AG04450 (cell line): ENCODE data around the gene INCA1. TPM values are rescaled to one million over a fixed set of nuclear protein-coding genes. Genes with fewer than 3 reads are reported as not detected.

Experiments
- CTCF ChIA-PET: fragments of 300-600, 350-600 bp; formaldehyde crosslinking; extraction: SDS; loops from one replicate; lab custom pipeline; 2022; ENCODE audit warnings: antibody characterized with exemption, inconsistent platforms; lab: Charles Lee
- POLR2A ChIA-PET: fragments of 350-600 bp; formaldehyde crosslinking; extraction: SDS; loops from one replicate; lab custom pipeline; 2021; ENCODE audit warnings: antibody characterized with exemption, inconsistent platforms; lab: Yijun Ruan, JAX
- DNase-seq: peaks from one replicate; pipeline ENCODE4 v3.0.0-alpha.2; 2011; ENCODE audit warnings: low read depth, low spot score
- H3K27ac ChIP-seq: one replicate; pipeline ENCODE4 v1.5.1; 2012; ENCODE audit warnings: low read depth, low read length, control low read depth
- H3K27me3 ChIP-seq: one replicate; pipeline ENCODE4 v1.6.0; 2012; ENCODE audit warnings: low read length; ENCODE audit not compliant: control insufficient read depth, insufficient read depth
- H3K4me3 ChIP-seq: 2 replicates; pipeline ENCODE4 v1.5.1; 2011; ENCODE audit warnings: mild to moderate bottlenecking, low read depth, low read length, control low read depth
- H3K9me3 ChIP-seq: 2 replicates; pipeline ENCODE4 v1.5.1; 2012; ENCODE audit warnings: low read length; ENCODE audit not compliant: control insufficient read depth, insufficient read depth
- polyA plus RNA-seq: library from polyadenylated mRNA; depleted of rRNA; stranded (reverse); fragments of >200 nt; gene quantifications from 2 replicates; pipeline ENCODE4 v1.2.3, GENCODE V29; 2011
- TF ChIP-seq, protein P1 (sequence below): IDR thresholded peaks from 2 replicates; pipeline ENCODE4 v1.5.1; 2011; ENCODE audit warnings: low read depth, low read length, control low read depth, inconsistent platforms

The INCA1 gene
- polyA plus RNA-seq, 1 experiment, result 0.29 TPM

DNA sequence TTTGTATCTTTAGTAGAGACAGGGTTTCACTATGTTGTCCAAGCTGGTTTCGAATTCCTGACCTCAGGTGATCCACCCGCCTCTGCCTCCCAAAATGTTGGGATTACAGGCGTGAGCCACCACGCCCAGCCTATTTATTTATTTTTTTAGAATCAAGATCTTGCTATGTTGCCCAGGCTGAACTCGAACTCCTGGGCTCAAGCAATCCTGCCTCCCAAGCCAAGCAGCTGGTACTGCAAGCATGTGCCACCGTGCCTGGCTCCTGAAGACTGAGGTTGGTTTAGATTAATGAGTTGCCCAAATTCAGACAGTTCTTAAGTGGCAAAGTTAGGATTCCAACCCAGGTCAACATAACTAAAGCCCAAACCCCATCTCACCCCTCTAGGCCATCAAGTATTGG, 30.0 kb upstream of the INCA1 start:
- CTCF ChIA-PET, result interaction anchor here (0.6 to 1.5 kb wide), 4 partner anchors 8 to 118 kb away, joined by 3 to 7 read pairs (median 4); partner anchors contain the start of gene CAMTA2
- TF ChIP-seq, protein P1, sequence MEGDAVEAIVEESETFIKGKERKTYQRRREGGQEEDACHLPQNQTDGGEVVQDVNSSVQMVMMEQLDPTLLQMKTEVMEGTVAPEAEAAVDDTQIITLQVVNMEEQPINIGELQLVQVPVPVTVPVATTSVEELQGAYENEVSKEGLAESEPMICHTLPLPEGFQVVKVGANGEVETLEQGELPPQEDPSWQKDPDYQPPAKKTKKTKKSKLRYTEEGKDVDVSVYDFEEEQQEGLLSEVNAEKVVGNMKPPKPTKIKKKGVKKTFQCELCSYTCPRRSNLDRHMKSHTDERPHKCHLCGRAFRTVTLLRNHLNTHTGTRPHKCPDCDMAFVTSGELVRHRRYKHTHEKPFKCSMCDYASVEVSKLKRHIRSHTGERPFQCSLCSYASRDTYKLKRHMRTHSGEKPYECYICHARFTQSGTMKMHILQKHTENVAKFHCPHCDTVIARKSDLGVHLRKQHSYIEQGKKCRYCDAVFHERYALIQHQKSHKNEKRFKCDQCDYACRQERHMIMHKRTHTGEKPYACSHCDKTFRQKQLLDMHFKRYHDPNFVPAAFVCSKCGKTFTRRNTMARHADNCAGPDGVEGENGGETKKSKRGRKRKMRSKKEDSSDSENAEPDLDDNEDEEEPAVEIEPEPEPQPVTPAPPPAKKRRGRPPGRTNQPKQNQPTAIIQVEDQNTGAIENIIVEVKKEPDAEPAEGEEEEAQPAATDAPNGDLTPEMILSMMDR, result no peak
- Histone ChIP-seq H3K27ac (no peak overlapping the region), H3K9me3 (no peaks in the 10 kb centered on the region; the same call in 1 of the 2 replicates), H3K4me3 (no peak overlapping the region), H3K27me3 (no peaks in the 10 kb centered on the region)
- POLR2A ChIA-PET, result no interaction called here
- DNase-seq, result no peak

DNA sequence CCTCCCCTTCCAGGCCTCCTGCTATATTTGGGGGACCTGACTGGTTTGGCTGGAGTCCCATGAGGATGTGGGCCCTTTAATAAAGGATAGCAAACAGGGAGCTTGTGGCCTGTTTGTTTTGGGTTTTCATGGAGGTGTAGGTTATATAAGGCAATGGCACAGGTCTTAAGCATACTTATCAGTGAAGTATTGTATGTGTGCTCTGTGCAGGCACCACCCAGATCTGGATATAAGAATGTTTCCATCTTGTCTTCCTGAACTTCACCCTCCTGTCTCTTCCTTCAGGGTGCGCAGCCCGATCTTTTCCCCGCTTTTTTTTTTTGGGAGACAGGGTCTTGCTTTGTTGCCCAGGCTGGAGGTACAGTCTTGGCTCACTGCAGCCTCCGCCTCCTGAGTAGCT, 27.3 kb upstream of the INCA1 start:
- H3K9me3 ChIP-seq, result no peaks in the 10 kb centered on the region; the same call in 1 of the 2 replicates
- DNase-seq, result no peak
- H3K27ac ChIP-seq, result no peak overlapping the region
- H3K27me3 ChIP-seq, result no peaks in the 10 kb centered on the region
- H3K4me3 ChIP-seq, result no peak overlapping the region
- TF ChIP-seq, protein P1, result no peak
- POLR2A ChIA-PET, result no interaction called here
- CTCF ChIA-PET, result no interaction called here

DNA sequence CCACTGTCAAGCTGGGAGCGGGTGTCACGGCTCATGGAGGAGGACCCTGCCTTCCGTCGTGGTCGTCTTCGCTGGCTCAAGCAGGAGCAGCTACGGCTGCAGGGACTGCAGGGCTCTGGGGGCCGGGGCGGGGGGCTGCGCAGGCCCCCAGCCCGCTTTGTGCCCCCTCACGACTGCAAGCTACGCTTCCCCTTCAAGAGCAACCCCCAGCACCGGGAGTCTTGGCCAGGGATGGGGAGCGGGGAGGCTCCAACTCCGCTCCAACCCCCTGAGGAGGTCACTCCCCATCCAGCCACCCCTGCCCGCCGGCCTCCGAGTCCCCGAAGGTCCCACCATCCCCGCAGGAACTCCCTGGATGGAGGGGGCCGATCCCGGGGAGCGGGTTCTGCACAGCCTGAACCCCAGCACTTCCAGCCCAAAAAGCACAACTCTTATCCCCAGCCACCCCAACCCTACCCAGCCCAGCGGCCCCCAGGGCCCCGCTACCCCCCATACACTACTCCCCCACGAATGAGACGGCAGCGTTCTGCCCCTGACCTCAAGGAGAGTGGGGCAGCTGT, 26.3 kb upstream of the INCA1 start:
- Histone ChIP-seq H3K4me3 (no peak overlapping the region), H3K27me3 (no peaks in the 10 kb centered on the region), H3K9me3 (no peaks in the 10 kb centered on the region; the same call in 1 of the 2 replicates), H3K27ac (no peak overlapping the region)
- ChIA-PET CTCF (no interaction called here), POLR2A (no interaction called here)
- no peak for DNase-seq
- TF ChIP-seq, protein P1, result no peak

DNA sequence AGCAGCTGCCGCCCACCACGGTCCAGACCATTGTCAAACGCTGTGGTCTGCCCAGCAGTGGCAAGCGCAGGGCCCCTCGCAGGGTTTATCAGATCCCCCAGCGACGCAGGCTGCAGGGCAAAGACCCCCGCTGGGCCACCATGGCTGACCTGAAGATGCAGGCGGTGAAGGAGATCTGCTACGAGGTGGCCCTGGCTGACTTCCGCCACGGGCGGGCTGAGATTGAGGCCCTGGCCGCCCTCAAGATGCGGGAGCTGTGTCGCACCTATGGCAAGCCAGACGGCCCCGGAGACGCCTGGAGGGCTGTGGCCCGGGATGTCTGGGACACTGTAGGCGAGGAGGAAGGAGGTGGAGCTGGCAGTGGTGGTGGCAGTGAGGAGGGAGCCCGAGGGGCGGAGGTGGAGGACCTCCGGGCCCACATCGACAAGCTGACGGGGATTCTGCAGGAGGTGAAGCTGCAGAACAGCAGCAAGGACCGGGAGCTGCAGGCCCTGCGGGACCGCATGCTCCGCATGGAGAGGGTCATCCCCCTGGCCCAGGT, 24.9 kb upstream of the INCA1 start:
- no peak overlapping the region for H3K27ac ChIP-seq
- TF ChIP-seq, protein P1, result no peak
- H3K9me3 ChIP-seq, result no peaks in the 10 kb centered on the region; the same call in 1 of the 2 replicates
- no peak overlapping the region for H3K4me3 ChIP-seq
- no peaks in the 10 kb centered on the region for H3K27me3 ChIP-seq
- no peak for DNase-seq
- POLR2A ChIA-PET, result no interaction called here
- CTCF ChIA-PET, result interaction anchor here (0.6 kb wide), 1 partner anchor 8 kb away, joined by 3 read pairs; no protein-coding TSS in a partner anchor

DNA sequence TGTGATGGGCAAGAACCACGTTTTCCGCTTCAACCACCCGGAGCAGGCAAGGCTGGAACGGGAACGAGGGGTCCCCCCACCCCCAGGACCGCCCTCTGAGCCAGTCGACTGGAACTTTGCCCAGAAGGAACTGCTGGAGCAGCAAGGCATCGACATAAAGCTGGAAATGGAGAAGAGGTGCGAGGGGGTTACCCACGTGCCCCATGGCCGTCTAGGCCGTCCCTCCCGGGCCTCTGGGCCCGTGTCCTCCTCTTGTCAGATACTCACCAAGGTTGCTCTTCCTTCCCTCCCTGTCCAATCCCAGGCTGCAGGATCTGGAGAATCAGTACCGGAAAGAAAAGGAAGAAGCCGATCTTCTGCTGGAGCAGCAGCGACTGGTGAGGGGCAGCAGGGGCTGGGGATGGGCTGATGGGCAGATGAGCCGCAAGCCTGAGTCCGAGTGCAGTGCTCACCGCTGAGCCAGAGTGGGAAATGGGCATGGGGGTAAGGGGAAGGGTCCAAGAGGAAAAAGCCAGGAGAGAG, 23.2 kb upstream of the INCA1 start:
- H3K27ac ChIP-seq, result no peak overlapping the region
- no peaks in the 10 kb centered on the region for H3K27me3 ChIP-seq
- DNase-seq, result no peak
- H3K4me3 ChIP-seq, result no peak overlapping the region
- H3K9me3 ChIP-seq, result no peaks in the 10 kb centered on the region; the same call in 1 of the 2 replicates
- TF ChIP-seq, protein P1, result no peak
- ChIA-PET POLR2A (no interaction called here), CTCF (no interaction called here)
